Pons (tissue), 1 donor: Measurements from ENCODE around the gene ADCYAP1R1.

Experiments used
- DNase-seq: peaks from one replicate; pipeline ENCODE4 v3.0.0-alpha.2; 2016; ENCODE audit warnings: low spot score

ADCYAP1R1 gene

GRCh38 chr7:31051598-31052486, at the start of gene ADCYAP1R1:
Gene ADCYAP1R1 (plus strand): TSS chr7:31052308. CDS start chr7:31063265, 10,957 bp downstream.
- DNase-seq: no peak

- DNase-seq: no peak
Measured at GRCh38 chr7:31003097-31003496, 49.0 kb upstream of the ADCYAP1R1 start.

GRCh38 chr7:31003721-31004120, 48.4 kb upstream of the ADCYAP1R1 start:
- no peak for DNase-seq

DNA sequence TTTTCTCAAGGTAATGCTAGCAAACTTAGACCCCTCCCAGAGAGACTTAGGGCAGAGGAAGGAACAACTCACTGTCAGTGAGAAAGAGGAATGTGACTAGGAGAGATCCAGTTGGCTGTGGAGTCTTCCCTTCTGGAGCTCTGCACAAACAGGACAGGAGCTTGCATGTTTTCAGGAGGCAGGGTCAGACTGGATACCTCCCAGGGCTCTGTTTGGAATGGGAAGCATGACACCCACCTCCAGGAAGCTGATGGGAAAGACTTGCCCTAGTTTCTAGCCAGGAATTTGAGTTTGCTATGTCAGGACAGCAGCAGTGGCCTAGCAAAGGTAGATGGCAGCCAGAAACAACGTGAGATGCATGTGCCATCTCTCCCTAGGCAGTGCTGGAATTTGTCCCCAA, 47.7 kb upstream of the ADCYAP1R1 start:
- DNase-seq: no peak

GRCh38 chr7:31006857-31007256, 45.3 kb upstream of the ADCYAP1R1 start:
- DNase-seq: no peak

GRCh38 chr7:31007634-31008033, 44.5 kb upstream of the ADCYAP1R1 start:
- DNase-seq: no peak

- no peak for DNase-seq
Measured at GRCh38 chr7:31014826-31015225, 37.3 kb upstream of the ADCYAP1R1 start.

DNA sequence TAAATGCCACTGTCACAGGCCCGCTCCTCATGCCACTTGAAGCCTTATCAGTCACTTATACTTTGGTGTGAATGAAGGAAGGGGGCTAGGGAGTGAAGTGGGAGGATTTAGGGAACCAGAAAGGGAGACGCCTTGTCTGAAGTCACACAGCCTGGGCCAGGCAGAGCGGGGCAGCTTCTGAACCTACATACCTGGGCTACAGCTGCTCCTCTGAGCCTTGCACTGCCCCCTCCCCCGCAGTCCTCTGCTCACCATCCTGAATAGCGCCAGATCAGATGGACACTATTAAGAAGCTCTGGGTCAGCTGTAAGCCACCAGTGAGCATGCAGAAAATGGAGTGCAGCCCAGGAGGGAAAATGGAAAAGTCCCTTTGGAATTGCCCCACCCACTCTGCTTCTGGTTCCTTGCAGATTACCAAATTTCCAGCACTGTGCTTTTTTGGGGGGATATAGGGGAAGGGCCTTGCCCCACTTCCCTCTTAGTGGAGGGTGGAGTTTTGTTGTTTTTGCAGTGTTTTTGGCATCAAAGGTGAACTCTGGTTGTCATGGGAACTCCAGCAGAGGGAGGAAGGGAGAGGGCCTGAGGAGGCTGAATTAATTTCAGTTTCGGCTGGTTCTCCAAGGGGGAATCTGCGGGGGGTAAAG, 35.0 kb upstream of the ADCYAP1R1 start:
- DNase-seq: no peak

- no peak for DNase-seq
Measured at GRCh38 chr7:31017721-31018120, 34.4 kb upstream of the ADCYAP1R1 start.

GRCh38 chr7:31019509-31019908, 32.6 kb upstream of the ADCYAP1R1 start:
- no peak for DNase-seq

DNA sequence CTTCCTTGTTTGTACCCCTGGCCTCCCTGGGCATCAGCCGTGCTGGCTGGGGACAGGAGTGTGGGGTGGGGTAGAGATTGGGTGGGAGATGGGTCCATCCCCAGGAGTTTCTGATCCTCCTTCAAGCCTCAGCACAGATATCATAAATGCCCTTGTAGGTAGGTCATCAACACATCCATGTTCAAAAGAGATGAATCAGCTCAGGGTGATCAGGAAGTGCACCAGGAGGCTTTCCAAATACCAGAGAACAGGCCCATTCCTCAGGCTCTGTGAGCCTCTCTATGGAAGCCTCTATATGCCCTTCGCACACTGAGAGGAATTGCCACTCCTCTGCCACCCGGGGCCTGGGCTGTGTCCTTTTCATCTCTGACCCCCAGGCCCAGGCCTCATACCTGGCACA, 31.9 kb upstream of the ADCYAP1R1 start:
- no peak for DNase-seq

DNA sequence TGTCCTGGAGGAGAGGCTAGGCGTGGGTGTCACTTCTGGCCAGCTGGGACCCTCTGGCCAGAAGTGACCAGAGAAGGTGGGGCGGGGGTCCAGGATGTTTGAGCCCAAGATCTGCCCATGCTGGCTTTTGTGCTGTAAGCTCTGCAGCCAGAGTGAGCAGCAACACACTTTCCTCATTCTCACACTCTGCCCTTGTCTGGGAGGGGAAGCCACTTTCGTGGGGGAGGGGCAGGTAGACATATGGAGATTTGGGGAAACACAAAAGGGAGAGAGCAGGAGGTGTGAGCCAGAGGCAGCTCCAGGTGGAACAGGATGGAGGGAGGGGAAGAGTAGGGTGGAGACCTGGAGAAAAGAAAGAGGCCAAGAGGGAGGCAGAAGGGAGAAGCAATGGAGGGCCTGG, 31.5 kb upstream of the ADCYAP1R1 start:
- DNase-seq: no peak

DNA sequence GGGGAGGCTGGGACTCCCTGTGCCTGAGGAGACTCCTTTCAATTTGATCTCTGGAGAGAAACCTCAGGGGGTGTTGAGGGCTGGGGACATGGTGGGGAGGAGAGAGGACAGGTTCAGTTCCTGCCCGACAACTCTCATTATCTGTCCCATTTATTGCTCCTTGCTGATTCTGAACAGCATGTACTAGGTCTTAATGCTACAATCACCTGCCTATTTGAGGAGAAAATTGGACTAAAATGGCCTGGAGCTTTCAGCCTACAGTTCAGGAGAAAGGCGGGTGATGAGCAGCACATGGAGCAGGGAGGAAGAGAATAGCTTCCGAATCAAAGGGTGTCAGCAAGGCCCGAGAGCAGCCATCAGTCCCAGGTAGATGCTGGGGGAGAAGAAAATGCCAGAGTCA, 30.0 kb upstream of the ADCYAP1R1 start:
- DNase-seq: no peak

DNA sequence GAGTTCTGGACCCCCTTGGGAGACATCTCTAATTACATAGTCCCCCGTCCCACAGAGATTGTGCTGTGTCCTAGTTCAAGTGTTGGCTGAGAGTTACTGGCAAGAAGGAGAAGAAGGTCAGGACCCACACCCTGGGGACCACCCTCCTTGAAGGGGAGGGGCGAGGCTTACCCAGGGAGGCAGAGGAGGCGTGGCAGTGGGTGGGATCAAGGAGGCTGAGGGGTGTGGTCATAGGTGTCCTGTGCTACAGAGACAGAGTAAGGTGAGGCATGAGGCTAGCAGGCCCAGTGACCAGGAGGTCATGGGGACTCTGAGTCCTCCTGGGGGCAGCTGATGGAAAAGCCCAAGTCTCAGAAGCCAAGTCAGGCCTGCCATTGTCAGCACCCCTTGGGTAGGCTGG, 29.4 kb upstream of the ADCYAP1R1 start:
- DNase-seq: no peak

DNA sequence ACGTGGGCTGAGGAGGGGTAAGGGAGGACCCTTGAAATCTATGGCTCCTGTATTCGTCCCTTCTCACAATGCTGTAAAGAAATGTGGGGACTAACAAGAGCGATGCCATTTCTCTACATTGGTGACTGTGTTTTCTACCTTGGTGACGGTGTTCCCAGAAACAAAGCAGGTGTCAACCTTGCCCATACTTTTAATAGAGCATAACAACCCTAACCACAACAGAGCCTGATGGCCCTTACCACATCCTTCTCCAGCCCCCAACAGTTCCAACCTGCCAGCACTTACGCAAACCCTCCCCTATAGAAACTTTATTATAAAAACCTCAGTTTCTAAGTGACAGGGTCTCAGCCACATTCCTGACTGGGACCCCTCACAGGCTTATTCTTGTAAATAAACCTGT, 28.2 kb upstream of the ADCYAP1R1 start:
- DNase-seq: no peak

DNA sequence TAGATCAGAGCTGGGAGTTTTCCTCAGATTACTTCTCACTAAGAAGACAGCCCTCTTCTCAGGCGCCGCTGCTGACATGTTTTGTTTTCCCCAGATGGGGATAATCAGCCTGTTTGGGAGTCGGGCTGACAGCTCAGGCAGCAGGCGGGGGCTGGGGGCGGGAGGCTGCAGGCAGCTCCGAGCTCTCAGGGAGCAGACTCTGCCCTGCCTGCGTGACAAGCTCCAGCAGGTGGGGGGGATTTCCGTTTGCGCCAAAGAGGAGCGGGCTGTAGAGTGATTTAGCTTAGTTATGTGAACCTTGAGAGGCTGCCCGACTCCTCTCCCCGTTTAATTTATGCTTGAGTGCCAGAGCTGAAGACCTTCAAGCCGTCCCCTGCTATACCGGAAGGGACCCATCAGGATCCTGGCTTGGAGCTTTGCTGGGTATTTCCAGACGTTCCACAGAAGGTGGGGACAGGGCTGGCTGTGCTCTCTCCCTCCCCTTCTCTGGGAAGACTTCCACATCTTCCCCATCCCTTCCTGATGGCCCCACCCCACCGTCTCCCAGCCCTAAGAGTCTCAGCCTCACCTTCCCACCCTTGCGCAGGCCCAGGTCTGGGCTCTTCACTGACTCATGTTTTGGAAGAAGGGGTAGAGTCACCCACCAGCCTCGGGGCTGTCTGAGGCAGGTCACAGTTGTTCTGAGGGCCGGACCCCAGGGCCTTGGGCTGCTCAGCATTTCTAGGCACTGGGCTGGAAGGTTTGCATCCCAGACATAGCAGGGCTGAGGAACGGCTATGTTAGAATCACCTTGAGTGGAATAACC, 24.7 kb upstream of the ADCYAP1R1 start:
- no peak for DNase-seq

- no peak for DNase-seq
Measured at GRCh38 chr7:31028006-31028405, 24.1 kb upstream of the ADCYAP1R1 start.

GRCh38 chr7:31028417-31028992, 23.6 kb upstream of the ADCYAP1R1 start:
- DNase-seq: peak; percentile 20

GRCh38 chr7:31029251-31030042, 22.7 kb upstream of the ADCYAP1R1 start:
- no peak for DNase-seq

- no peak for DNase-seq
Measured at GRCh38 chr7:31033674-31034300, 18.3 kb upstream of the ADCYAP1R1 start.

DNA sequence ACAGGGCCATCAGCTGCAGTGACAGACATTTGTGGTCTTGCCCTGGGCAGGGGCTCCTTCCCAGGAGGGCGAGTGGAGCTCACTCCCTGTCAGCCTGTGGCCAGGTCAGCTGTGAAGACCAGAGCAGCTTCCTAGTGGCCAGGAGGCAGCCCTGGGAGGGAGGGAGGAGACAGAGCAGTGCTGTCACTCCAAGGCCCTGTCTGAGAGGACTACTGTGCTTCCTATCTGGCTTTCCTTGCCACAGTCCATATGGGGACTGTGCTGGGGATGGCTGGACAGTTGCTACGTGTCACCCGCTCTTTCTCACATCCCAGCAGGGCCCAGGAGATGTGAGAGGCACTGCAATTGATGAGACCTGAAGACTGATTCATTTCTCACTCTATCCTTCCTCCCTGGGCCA, 15.2 kb upstream of the ADCYAP1R1 start:
- DNase-seq: no peak
